Upper lobe of left lung (tissue), 4 donors: ENCODE data around the gene CTDSPL2.

Source experiments
- CTCF ChIP-seq, 6 experiments: fragments of 450-650 bp in 4 of 6; fragments of 200-600 bp in 2 of 6; sonication (generic) in 2 of 6; IDR thresholded peaks; one replicate each; pipeline ENCODE4 v1.5.1; 2016 to 2019; ENCODE audit warnings: antibody characterized with exemption in 6 of 6
- EP300 ChIP-seq, 4 donors: sonication (generic); formaldehyde crosslinking; IDR thresholded peaks; one replicate each; pipeline ENCODE4 v1.5.1; 2017; ENCODE audit warnings: antibody characterized with exemption in 4 of 4, control low read depth in 2 of 4
- POLR2A ChIP-seq, 4 donors: fragments of 450-650 bp; IDR thresholded peaks; one replicate each; pipeline ENCODE4 v1.5.1; 2016 to 2017; ENCODE audit warnings: antibody characterized with exemption in 4 of 4, mild to moderate bottlenecking in 2 of 4
- POLR2AphosphoS5 ChIP-seq, 2 donors: sonication (generic); formaldehyde crosslinking; IDR thresholded peaks; one replicate each; pipeline ENCODE4 v1.5.1; 2017; ENCODE audit warnings: antibody characterized with exemption in 2 of 2

DNA sequence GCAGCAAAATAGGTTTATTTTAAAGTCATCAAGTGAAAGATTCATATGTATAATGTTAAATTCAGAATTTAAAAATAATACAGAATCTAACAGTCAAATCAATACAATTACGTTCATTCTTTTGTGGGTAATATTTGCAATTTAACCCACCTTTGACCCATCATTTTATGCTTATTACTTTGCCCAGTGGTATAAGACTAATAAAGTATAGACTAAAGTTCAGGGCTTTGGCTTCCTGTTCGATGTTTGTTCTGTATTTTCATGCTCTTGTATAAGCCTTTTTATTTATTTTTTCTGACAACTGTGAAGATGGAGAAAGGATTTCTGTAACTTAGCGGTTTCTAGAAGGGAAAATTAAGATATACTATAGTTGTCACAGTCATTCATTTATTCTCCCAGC, 65.2 kb downstream of the CTDSPL2 start:
- TF ChIP-seq CTCF (IDR thresholded peaks at IDR 0.05): no peak
- TF ChIP-seq POLR2A (IDR thresholded peaks at IDR 0.05): no peak
- no peak for TF ChIP-seq POLR2AphosphoS5 (IDR thresholded peaks at IDR 0.05)
- TF ChIP-seq EP300 (IDR thresholded peaks at IDR 0.05): no peak
